ENCODE data around the gene RHOH.

The RHOH gene

DNA sequence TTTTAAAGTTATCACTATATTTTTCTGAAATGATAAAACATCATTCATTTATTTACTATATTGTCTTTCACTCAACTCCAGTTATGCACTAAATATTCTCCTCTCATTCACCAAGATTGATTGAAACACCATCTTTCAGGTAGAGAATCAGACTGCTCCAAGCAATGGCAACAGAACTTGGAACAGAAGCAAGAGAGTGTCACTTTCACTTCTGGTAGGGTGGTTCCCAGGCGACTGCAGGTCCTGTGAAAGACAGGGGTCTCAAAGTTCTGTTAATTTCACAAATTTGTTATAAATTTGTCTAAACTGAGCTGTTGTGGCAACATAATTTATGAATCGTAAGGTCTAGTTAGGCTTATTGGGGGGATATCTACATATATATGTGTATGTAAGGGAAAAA lies 47.8 kb downstream of the RHOH start:
- TF ChIP-seq GATA3 (IDR thresholded peaks at IDR 0.05; ENCODE audit: low read depth, low read length), result no peak
- no peak for TF ChIP-seq GATA2 (IDR thresholded peaks at IDR 0.05; ENCODE audit: low read depth, low read length)

DNA sequence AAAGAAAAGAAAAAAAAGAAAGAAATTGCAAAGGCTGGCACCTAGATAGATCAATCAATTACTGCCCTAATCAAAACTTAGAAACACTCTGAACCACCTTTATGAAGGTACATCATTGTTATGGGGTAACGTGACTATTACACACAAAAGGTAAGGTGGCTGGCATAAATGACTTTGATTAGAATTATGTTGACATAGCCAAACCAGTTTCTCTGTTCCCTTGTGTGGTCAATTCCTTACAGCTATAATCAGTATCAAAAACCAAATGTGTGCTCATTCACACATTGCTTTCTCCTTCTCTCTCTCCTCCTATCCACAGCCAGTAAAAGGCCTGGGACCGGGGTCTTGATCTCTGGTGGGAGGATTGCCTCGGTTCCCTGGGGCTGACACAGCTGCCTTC lies 48.7 kb downstream of the RHOH start:
- TF ChIP-seq GATA2 (IDR thresholded peaks at IDR 0.05; ENCODE audit: low read depth, low read length), result no peak
- TF ChIP-seq GATA3 (IDR thresholded peaks at IDR 0.05; ENCODE audit: low read depth, low read length), result no peak

DNA sequence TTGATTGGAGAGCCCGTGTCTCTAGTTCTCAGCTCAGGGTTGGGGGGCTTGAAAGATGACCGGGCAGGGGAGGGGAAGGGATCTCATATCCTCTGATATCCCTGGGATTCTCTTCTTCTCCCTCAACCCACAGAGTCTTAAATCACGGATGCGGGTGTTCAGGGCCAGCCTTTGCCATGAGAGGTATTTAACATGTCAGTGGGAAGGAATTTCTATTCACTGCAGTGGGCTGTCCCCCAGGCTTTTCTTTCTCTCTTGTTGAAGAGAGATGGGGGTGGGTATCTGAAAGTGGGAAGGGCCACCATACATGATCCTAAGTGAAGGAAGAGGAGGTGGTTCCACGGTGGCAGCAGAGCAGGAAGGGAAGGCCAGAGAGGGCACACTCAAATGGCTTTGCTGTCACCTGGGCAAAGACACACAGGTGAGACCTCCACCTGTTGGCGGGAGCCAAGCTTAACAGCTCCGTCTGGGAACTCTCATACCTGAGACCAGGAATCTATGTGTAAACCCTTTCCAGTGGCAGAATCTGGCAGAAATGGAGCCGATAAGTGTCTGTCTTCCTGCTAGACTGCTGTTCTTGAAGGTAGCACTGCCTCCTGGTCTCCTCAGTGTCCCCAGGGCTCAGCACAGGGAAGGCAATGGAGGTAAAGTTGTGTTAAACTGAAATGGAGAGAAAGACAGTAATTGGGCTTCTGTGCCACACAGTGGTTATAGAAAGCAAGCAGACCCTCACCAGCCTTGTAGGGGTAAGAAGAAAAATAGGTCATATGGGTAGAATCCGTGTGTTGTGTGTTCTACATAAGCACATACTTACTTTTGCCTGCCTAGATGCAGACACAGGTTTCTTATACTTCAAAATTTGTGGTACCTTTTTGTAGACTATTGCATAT lies 49.4 kb downstream of the RHOH start:
- TF ChIP-seq GATA2 (IDR thresholded peaks at IDR 0.05; ENCODE audit: low read depth, low read length), result no peak
- TF ChIP-seq GATA3 (IDR thresholded peaks at IDR 0.05; ENCODE audit: low read depth, low read length), result no peak

DNA sequence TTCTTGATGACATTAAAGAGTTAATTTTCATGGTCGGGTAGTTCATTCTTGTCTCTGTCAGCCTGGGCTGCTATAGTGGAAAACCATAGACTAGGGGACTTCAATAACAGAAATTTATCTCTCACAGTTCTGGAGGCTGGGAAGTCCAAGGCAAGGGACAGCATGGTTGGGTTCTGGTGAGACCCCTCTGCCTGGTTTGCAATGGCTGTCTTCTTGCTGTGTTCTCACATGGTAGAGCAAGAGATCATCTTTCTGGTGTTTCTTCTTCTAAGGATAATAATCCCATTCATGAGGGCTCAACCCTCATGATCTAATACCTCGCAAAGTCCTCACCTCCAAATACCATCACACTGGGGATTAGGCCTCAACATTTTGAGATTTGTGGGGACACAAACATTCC lies 50.1 kb downstream of the RHOH start:
- TF ChIP-seq GATA3 (IDR thresholded peaks at IDR 0.05; ENCODE audit: low read depth, low read length), result no peak
- no peak for TF ChIP-seq GATA2 (IDR thresholded peaks at IDR 0.05; ENCODE audit: low read depth, low read length)

DNA sequence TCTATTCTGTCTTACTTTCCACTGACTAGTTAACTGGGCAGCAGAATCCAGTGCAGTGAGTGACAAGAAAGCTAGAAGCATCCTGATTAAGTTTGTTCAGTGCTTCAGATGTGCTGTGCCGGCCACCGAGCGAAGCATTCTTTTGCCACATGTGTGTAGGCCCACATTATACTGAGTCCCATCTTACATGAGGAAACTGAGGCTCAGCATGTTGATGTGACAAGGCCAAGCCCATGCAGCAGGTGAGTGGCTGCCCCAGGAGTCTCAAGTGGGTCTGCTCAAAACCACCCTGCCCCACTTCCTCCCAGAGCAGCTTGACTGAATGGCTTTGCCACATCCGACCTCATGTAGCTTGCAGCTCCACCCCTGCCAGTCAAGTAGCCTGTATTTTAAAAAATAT lies 50.5 kb downstream of the RHOH start:
- no peak for TF ChIP-seq GATA3 (IDR thresholded peaks at IDR 0.05; ENCODE audit: low read depth, low read length)
- no peak for TF ChIP-seq GATA2 (IDR thresholded peaks at IDR 0.05; ENCODE audit: low read depth, low read length)

DNA sequence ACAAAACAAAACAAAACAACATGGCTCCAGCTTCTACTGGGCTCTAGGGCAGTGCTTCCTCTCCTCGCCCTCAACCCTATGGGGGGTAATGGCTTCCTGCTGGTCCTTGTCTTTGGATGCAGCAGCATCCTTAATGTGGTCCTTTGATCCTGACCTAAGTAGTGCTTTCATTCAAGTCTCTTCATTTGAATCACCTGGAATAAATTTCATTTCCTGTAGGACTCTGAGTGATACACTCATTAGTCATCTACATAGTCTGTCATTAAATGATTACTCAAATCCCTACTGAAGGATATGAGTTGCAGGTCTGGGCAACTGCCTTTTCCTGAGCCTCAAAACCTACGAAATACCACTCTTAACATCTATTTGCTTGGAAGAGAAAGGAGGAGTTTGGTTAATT lies 54.5 kb downstream of the RHOH start:
- TF ChIP-seq GATA3 (IDR thresholded peaks at IDR 0.05; ENCODE audit: low read depth, low read length) (no peak), GATA2 (IDR thresholded peaks at IDR 0.05; ENCODE audit: low read depth, low read length) (no peak)

DNA sequence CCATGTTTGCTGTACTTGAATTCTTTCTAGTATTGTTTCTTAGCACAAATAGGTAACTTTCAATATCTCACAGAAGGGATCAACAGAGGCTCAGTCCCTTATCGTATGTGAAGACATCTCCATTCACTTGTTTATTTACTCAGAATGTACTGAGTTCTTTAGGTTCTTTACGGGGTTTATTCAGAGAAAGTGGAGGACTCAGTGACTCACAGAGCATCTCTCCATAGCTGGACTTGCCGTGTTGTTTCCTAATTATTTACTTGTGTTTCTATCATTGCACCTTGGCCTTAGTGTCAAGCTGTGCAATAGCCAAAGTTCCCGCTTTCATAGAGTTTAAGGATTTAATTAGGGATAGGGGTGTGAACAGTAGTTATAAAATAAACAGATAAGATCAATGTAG lies 57.1 kb downstream of the RHOH start:
- TF ChIP-seq GATA3 (IDR thresholded peaks at IDR 0.05; ENCODE audit: low read depth, low read length), result no peak
- no peak for TF ChIP-seq GATA2 (IDR thresholded peaks at IDR 0.05; ENCODE audit: low read depth, low read length)

DNA sequence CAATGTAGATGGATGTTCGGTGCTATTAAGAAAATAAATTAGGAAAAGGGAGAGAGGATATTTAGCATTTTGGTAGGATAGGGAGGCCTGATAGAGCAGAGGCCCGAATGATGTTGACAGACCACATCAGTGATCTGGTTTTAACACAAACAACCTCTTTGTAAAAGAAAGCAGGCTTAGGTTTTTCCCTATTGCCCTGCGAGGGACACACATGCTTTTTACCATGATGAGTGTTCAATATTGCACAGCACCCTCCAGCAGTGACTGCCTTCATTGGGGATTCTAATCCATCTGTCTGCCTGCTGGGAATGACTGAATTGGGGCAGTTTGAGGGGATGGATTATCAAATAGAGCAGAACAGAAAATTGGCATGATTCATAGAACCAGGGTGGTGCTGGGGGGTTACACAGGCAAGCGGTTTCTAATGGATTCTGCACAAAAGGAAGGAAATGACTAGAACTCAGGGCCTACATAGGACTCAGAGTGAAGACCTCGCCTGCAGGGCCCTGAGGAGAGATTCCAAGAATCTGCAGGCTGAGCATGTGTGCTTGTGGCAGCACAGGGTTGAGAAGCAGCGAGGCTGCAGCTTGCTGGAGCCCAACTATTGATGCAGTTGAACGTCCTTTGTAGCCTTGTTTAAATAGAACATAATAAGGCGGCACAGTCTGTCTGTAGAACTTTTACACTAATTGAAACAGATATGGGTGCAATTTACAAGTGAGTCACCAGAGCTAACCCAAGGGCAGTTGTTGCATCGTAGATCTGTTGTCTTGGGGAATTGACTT lies 58.0 kb downstream of the RHOH start:
- TF ChIP-seq GATA2 (IDR thresholded peaks at IDR 0.05; ENCODE audit: low read depth, low read length), result no peak
- no peak for TF ChIP-seq GATA3 (IDR thresholded peaks at IDR 0.05; ENCODE audit: low read depth, low read length)

DNA sequence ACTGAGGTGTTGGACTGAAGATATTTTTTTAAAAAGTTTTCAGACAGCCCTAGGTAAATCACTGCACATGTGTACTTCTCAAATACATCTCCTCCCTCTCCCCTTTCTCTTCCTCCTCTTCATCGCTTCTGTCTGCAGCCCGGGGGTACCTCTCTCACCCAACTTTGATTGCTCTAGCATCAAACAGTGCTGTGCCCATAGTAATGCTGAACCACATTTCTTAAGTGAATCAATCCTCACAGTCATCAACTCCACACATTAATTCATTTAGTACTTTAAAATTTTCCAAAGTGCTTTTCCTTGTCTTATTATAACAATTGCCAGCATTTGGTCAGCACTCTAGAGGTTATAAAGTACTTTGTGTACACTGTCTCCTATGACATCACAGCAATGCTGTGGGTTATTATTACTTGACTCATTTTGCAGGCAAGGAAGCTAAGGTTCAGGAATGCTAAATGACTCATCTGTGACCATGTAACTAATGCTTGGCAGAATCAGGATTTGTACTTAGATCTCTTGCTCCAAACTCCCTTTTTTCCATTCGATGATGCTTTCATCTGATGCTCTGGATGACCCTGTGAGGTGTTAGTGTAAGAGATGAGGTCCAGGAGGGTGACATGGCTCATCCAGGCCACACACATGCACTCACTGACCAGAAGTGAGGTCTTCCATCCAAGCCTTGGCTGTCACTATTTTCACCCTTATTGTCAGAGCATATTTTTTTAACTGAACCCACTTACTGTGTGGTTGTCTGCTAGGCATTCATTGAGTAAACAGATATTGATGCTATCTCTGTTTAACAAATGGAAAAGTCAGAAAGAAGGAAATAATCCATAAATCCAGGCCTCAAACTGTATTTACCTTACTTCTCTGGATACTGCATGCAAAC lies 58.8 kb downstream of the RHOH start:
- no peak for TF ChIP-seq GATA3 (IDR thresholded peaks at IDR 0.05; ENCODE audit: low read depth, low read length)
- TF ChIP-seq GATA2 (IDR thresholded peaks at IDR 0.05; ENCODE audit: low read depth, low read length), result peak; percentile 20; the same call in 1 of the 2 replicates

DNA sequence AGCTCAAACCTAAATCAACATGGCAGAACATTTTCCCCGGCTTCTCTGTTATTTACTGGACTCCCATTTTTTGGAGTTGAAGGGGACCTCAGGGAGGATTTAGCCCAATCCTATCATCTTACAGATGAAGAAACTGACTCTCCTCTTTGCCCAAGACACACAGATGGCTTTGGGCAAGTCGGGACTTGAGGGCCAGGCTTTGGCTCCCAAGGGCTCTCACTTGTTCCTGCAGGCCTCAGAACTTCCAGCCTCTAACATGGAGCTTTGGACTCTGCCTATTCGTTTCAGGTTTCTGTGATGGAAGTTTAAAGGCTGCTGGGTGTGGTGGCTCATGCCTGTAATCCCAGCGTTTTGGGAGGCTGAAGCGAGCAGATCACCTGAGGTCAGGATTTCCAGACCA lies 59.5 kb downstream of the RHOH start:
- TF ChIP-seq GATA3 (IDR thresholded peaks at IDR 0.05; ENCODE audit: low read depth, low read length), result no peak
- TF ChIP-seq GATA2 (IDR thresholded peaks at IDR 0.05; ENCODE audit: low read depth, low read length), result no peak

DNA sequence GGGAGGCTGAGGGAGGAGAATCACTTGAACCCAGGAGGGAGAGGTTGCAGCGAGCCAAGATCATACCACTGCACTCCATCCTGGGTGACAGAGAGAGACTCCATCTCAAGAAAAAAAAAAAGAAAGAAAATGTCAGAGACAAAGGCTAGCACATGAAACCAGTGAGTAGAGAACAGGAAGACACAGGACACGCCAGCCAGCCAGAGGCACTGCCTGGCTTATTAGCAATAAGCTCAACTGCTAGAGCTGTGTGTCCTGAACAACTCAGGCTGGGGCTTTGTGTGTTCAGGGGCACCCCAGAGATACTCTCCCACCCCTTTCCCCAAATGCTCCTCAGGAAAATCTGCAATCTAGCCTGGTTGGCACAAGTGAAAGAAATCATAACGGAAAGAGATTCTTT lies 60.0 kb downstream of the RHOH start:
- TF ChIP-seq GATA3 (IDR thresholded peaks at IDR 0.05; ENCODE audit: low read depth, low read length), result no peak
- TF ChIP-seq GATA2 (IDR thresholded peaks at IDR 0.05; ENCODE audit: low read depth, low read length), result no peak

DNA sequence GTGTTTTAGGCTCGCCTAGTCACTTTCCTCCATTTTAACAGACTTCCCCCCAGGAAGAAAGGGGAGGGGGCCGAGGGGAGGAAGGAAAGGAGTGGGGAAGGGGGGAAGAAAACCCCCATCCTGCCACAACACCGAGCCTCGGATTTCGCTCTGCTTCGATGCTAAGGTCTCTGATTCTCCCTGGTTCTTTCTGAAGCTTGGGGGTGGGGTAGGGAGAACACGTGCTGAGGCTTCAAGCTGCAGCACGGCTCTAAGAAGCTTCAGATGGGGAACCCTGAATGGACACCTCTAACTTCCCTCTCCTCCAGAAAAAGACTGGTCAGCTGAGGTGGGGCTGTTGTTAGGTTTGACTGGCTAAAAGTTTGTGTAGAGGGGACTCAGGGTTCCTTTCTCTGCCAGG lies 61.8 kb downstream of the RHOH start:
- no peak for TF ChIP-seq GATA3 (IDR thresholded peaks at IDR 0.05; ENCODE audit: low read depth, low read length)
- no peak for TF ChIP-seq GATA2 (IDR thresholded peaks at IDR 0.05; ENCODE audit: low read depth, low read length)

DNA sequence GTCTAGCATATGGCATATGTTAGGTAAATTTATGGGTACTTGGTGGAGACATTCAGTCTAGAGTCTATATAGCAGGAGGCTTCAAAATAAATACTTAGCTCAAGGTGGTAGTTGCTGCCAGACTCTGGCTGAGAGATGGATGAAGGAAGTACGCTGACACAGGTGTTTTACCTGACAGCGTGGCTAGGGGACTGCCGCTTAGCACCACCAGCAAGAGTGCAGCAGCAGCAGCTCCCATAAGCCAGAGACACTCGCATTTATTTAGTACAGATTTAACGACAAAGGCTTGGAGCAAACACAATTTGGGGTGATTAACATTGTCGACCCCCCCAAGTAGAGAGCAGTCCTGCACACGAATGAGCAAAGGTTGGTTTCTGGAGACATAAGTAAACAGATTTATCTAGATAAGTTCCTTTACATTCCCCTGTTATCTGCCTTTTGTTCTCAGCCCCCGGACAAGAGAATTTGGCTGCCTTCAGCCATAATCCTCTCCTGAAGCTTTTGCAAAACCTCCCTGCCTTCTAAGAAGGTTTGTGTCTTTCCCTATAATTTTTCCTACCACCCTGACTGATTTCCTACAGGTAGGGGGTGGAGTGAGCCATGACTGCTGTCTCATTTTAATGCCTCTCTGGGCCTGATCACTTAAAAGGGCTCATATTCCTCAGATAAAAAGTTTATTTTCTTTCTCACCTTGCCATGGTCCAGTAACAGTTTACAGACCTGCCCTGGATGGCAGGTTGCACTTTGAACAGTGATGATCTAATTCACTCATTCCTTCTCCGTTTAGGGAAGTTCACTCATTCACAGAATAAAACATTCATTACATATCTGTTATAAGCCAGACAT lies 64.6 kb downstream of the RHOH start:
- no peak for TF ChIP-seq GATA3 (IDR thresholded peaks at IDR 0.05; ENCODE audit: low read depth, low read length)
- no peak for TF ChIP-seq GATA2 (IDR thresholded peaks at IDR 0.05; ENCODE audit: low read depth, low read length)
